Calu3 (cell line): ENCODE results near the gene MEI4. TPM values are rescaled to one million over a fixed set of nuclear protein-coding genes. Genes with fewer than 3 reads are reported as not detected.

ENCODE experiments used
- BruUV-seq: library from RNA; stranded (reverse); fragments of 400-500 nt; replicated peaks from 2 replicates; lab custom pipeline; 2021; lab: Mats Ljungman, UMichigan
- CTCF ChIA-PET: fragments of 300-600 bp; sonication (Branson Sonifier 250); formaldehyde crosslinking; loops from one replicate; lab custom pipeline; 2022; ENCODE audit warnings: antibody characterized with exemption; lab: Charles Lee
- DNase-seq: peaks from one replicate; pipeline ENCODE4 v3.0.0; 2022
- H3K27ac Mint-ChIP-seq: one replicate; pipeline ENCODE4 v1.8.0; 2022; ENCODE audit warnings: mixed read lengths; ENCODE audit not compliant: unreplicated experiment
- H3K27me3 Mint-ChIP-seq: one replicate; pipeline ENCODE4 v1.8.0; 2022; ENCODE audit warnings: mixed read lengths; ENCODE audit not compliant: unreplicated experiment
- H3K36me3 Mint-ChIP-seq: one replicate; pipeline ENCODE4 v1.8.0; 2022; ENCODE audit warnings: mild to moderate bottlenecking, moderate library complexity, mixed read lengths; ENCODE audit not compliant: insufficient read depth, unreplicated experiment
- H3K4me1 Mint-ChIP-seq: one replicate; pipeline ENCODE4 v1.8.0; 2022; ENCODE audit warnings: mild to moderate bottlenecking, low read depth, mixed read lengths; ENCODE audit not compliant: unreplicated experiment
- H3K4me3 Mint-ChIP-seq: one replicate; pipeline ENCODE4 v1.8.0; 2022; ENCODE audit warnings: mild to moderate bottlenecking, low read depth, moderate library complexity, mixed read lengths; ENCODE audit not compliant: unreplicated experiment
- H3K9me3 Mint-ChIP-seq: one replicate; pipeline ENCODE4 v1.8.0; 2022; ENCODE audit warnings: low read depth, mixed read lengths; ENCODE audit not compliant: unreplicated experiment
- intact Hi-C: fragments of 100-400 bp; cut with micrococcal nuclease; formaldehyde crosslinking; loops from one replicate; pipeline ENCODE4 v1.10.0; 2022; ENCODE audit not compliant: unreplicated experiment
- total RNA-seq: library from RNA; stranded (reverse); gene quantifications from 2 replicates; pipeline ENCODE4 v1.2.3, GENCODE V29; 2022
- TF ChIP-seq, protein P1 (sequence below): fragments of 200-600 bp; IDR thresholded peaks from one replicate; pipeline ENCODE4 v1.8.0; 2022; ENCODE audit warnings: antibody characterized with exemption; ENCODE audit not compliant: unreplicated experiment

The MEI4 gene
- total RNA-seq, 1 experiment from 2014 or later, result 0.09 TPM

DNA sequence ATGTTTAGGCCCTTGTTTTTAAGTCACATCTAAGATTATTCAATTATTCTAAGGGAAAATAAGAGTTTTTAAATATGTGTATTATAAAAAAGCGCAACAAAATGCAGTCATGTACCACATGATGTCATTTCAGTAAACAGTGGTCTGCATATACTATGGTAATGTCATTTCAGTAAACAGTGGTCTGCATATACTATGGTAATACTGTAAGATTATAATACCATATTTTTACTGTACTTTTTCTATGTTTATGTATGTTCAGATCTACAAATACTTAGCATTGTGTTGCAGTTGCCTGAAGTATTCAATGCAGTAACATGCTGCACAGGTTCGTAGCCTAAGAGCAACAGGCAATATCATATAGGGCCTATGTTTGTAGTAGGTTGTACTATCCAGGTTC, 21.4 kb downstream of the MEI4 start:
- no peaks in the 10 kb centered on the region for H3K36me3 Mint-ChIP-seq
- no peaks in the 10 kb centered on the region for H3K27me3 Mint-ChIP-seq
- intact Hi-C loops, result no loop called here
- CTCF ChIA-PET, result no interaction called here
- H3K9me3 Mint-ChIP-seq, result no peaks in the 10 kb centered on the region
- TF ChIP-seq, protein P1, sequence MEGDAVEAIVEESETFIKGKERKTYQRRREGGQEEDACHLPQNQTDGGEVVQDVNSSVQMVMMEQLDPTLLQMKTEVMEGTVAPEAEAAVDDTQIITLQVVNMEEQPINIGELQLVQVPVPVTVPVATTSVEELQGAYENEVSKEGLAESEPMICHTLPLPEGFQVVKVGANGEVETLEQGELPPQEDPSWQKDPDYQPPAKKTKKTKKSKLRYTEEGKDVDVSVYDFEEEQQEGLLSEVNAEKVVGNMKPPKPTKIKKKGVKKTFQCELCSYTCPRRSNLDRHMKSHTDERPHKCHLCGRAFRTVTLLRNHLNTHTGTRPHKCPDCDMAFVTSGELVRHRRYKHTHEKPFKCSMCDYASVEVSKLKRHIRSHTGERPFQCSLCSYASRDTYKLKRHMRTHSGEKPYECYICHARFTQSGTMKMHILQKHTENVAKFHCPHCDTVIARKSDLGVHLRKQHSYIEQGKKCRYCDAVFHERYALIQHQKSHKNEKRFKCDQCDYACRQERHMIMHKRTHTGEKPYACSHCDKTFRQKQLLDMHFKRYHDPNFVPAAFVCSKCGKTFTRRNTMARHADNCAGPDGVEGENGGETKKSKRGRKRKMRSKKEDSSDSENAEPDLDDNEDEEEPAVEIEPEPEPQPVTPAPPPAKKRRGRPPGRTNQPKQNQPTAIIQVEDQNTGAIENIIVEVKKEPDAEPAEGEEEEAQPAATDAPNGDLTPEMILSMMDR, result no peak
- H3K4me3 Mint-ChIP-seq, result no peak overlapping the region
- BruUV-seq, result no TSS peak
- no peaks in the 10 kb centered on the region for H3K4me1 Mint-ChIP-seq
- H3K27ac Mint-ChIP-seq, result no peak overlapping the region
- no peak for DNase-seq

DNA sequence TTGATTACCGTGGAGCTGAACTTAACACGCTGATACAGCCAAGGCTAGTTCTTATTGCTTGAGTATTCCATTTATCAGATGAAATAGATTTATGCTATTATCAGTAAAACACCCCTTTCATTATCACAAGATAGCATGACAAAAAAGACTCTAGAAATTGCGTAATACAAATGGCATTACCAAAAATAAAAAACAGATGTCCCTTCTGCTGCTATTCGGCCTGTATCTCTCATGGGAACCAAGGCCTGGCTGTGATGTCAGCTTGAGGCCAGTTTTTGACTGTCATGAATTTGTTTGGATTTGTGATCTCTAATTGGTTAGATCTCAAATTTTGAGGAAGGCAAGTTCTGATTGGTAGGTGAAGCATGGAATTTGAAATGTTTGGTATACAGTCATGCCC, 25.2 kb downstream of the MEI4 start:
- Mint-ChIP-seq H3K4me1 (no peaks in the 10 kb centered on the region), H3K4me3 (no peak overlapping the region), H3K27me3 (no peaks in the 10 kb centered on the region), H3K9me3 (no peaks in the 10 kb centered on the region), H3K36me3 (no peaks in the 10 kb centered on the region), H3K27ac (no peak overlapping the region)
- BruUV-seq, result no TSS peak
- CTCF ChIA-PET, result no interaction called here
- TF ChIP-seq, protein P1, result no peak
- no peak for DNase-seq
- intact Hi-C loops, result no loop called here

DNA sequence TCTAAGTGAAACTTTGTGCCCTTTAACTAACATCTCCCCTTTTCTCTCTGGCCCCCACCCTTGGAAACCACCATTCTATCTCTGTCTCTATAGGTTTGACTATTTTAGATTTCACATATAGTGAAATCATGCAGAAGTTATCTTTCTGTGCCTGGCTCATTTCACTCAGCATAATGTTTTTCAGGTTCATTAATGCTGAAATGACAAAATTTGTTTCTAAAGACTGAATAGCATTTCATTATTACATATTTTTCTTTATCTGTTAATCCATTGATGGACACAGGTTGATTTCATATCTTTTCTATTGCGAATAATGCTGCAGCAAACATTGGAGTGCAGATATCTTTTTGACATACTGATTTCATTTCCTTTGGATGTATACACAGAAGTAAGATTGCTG, 30.7 kb downstream of the MEI4 start:
- H3K4me3 Mint-ChIP-seq, result no peak overlapping the region
- intact Hi-C loops, result no loop called here
- no TSS peak for BruUV-seq
- no peak overlapping the region for H3K27ac Mint-ChIP-seq
- CTCF ChIA-PET, result no interaction called here
- TF ChIP-seq, protein P1, result no peak
- DNase-seq, result no peak
- no peaks in the 10 kb centered on the region for H3K9me3 Mint-ChIP-seq
- H3K36me3 Mint-ChIP-seq, result no peaks in the 10 kb centered on the region
- no peaks in the 10 kb centered on the region for H3K27me3 Mint-ChIP-seq
- no peaks in the 10 kb centered on the region for H3K4me1 Mint-ChIP-seq

DNA sequence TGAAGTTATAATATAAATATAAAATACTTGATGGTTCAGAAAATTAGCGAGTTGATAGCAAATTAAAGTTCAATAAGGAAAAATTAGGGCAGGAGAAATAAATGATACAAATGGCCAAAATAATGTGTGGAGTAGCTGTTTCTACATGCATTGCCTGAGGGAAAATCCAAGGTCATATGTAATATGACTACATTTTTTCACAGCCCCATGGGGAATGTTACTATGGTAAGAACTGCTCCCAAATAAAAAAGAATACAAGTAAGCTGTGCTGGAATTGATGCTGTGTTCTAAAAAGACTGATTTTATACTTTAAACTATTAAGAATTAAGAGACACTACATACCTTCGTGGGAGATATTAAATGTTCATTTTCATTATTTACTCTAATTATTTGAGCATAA, 34.1 kb downstream of the MEI4 start:
- TF ChIP-seq, protein P1, result no peak
- intact Hi-C loops, result loop anchor here (5.0 kb wide), 1 partner anchor 50 kb away; no protein-coding TSS in a partner anchor
- no TSS peak for BruUV-seq
- DNase-seq, result no peak
- Mint-ChIP-seq H3K4me1 (no peaks in the 10 kb centered on the region), H3K9me3 (no peaks in the 10 kb centered on the region), H3K27ac (no peak overlapping the region), H3K27me3 (no peaks in the 10 kb centered on the region), H3K4me3 (no peak overlapping the region), H3K36me3 (no peaks in the 10 kb centered on the region)
- CTCF ChIA-PET, result no interaction called here
